Smooth muscle cell of the brain vasculature (primary cell): ENCODE measurements around the gene PTGS1.
"Not testable (repeated sequence)": the region's sequence is repeated elsewhere in the genome, so short reads cannot be mapped to it uniquely, and the experiment has no call there.

Experiments
- DNase-seq: peaks from one replicate; pipeline ENCODE4 v3.0.0-alpha.2; 2012; ENCODE audit warnings: low read depth, low spot score

The PTGS1 gene

GRCh38 chr9:122398371-122398924 is 27.6 kb downstream of the PTGS1 start:
- no peak for DNase-seq

- DNase-seq = no peak
Observed at GRCh38 chr9:122401896-122402295, 31.1 kb downstream of the PTGS1 start.

GRCh38 chr9:122402403-122402871 is 31.6 kb downstream of the PTGS1 start:
- peak; percentile 43 for DNase-seq

GRCh38 chr9:122402874-122403273 is 32.0 kb downstream of the PTGS1 start:
- DNase-seq = no peak

GRCh38 chr9:122403381-122404000 is 32.7 kb downstream of the PTGS1 start:
- no peak for DNase-seq

GRCh38 chr9:122405304-122406069 is 34.7 kb downstream of the PTGS1 start:
- DNase-seq = not testable (repeated sequence)

GRCh38 chr9:122406070-122406890 is 35.5 kb downstream of the PTGS1 start:
- DNase-seq = no peak

- DNase-seq = not testable (repeated sequence)
Observed at GRCh38 chr9:122414108-122414507, 43.3 kb downstream of the PTGS1 start.

GRCh38 chr9:122418016-122418415 is 47.2 kb downstream of the PTGS1 start:
- DNase-seq = no peak

- no peak for DNase-seq
Observed at GRCh38 chr9:122420315-122420714, 49.5 kb downstream of the PTGS1 start.

- DNase-seq = no peak
Observed at GRCh38 chr9:122425087-122425486, 54.3 kb downstream of the PTGS1 start.

- DNase-seq = no peak
Observed at GRCh38 chr9:122426723-122427122, 55.9 kb downstream of the PTGS1 start.

- DNase-seq = no peak
Observed at GRCh38 chr9:122442568-122442967, 71.7 kb downstream of the PTGS1 start.

- DNase-seq = no peak
Observed at GRCh38 chr9:122444041-122444733, 73.4 kb downstream of the PTGS1 start.
